Glutamatergic neuron (in vitro differentiated cells): ENCODE data around the gene FILIP1L. TPM values are rescaled to one million over a fixed set of nuclear protein-coding genes. Genes with fewer than 3 reads are reported as not detected.

Source experiments
- DNase-seq: peaks from one replicate; pipeline ENCODE4 v3.0.0; 2022
- H3K27ac Mint-ChIP-seq: one replicate; pipeline ENCODE4 v1.8.0; 2020; ENCODE audit warnings: mild to moderate bottlenecking, mixed read lengths, inconsistent platforms; ENCODE audit not compliant: unreplicated experiment
- H3K27me3 Mint-ChIP-seq: one replicate; pipeline ENCODE4 v1.8.0; 2020; ENCODE audit warnings: mild to moderate bottlenecking, moderate library complexity, mixed read lengths, inconsistent platforms; ENCODE audit not compliant: unreplicated experiment
- H3K36me3 Mint-ChIP-seq: one replicate; pipeline ENCODE4 v1.8.0; 2020; ENCODE audit warnings: mild to moderate bottlenecking, mixed read lengths, inconsistent platforms; ENCODE audit not compliant: unreplicated experiment
- H3K4me1 Mint-ChIP-seq: one replicate; pipeline ENCODE4 v1.8.0; 2020; ENCODE audit warnings: mild to moderate bottlenecking, low read depth, mixed read lengths, inconsistent platforms; ENCODE audit not compliant: unreplicated experiment
- H3K4me3 Mint-ChIP-seq: one replicate; pipeline ENCODE4 v1.8.0; 2020; ENCODE audit warnings: mild to moderate bottlenecking, mixed read lengths, inconsistent platforms; ENCODE audit not compliant: unreplicated experiment
- H3K9me3 Mint-ChIP-seq: one replicate; pipeline ENCODE4 v1.8.0; 2020; ENCODE audit warnings: mild to moderate bottlenecking, moderate library complexity, mixed read lengths, inconsistent platforms; ENCODE audit not compliant: unreplicated experiment
- CTCF ChIP-seq: fragments of 200-600 bp; sonication (generic); IDR thresholded peaks from one replicate; pipeline ENCODE4 v1.5.0; 2021; ENCODE audit not compliant: partially characterized antibody, unreplicated experiment
- total RNA-seq: library from RNA; stranded (reverse); fragmentation: NEBNext Ultra II Directional; extraction: Animal tissue kit (Norgen Biotek cat#: 25700); gene quantifications from one replicate; pipeline ENCODE4 v1.2.1, GENCODE V29; 2021; ENCODE audit not compliant: unreplicated experiment

The FILIP1L gene
- total RNA-seq, 1 donor from 2014 or later: 4.3 TPM

GRCh38 chr3:99817047-99817436 lies 297.3 kb downstream of the FILIP1L start:
- DNase-seq: peak; percentile 15
- Mint-ChIP-seq H3K4me3 (peak overlapping the region; percentile 95), H3K27me3 (no peaks in the 10 kb centered on the region), H3K4me1 (peaks cover 8% of the 10 kb centered on the region), H3K27ac (peak overlapping the region; percentile 98), H3K36me3 (no peaks in the 10 kb centered on the region), H3K9me3 (peaks cover 3% of the 10 kb centered on the region)
- no peak for TF ChIP-seq CTCF

GRCh38 chr3:99810403-99810802 lies 303.9 kb downstream of the FILIP1L start:
- TF ChIP-seq CTCF: no peak
- Mint-ChIP-seq H3K4me1 (peaks cover 3% of the 10 kb centered on the region), H3K4me3 (no peak overlapping the region), H3K27me3 (no peaks in the 10 kb centered on the region), H3K27ac (no peak overlapping the region), H3K9me3 (no peaks in the 10 kb centered on the region), H3K36me3 (peaks cover 6% of the 10 kb centered on the region)
- no peak for DNase-seq

- Mint-ChIP-seq H3K4me1 (peaks cover 3% of the 10 kb centered on the region), H3K9me3 (no peaks in the 10 kb centered on the region), H3K27ac (no peak overlapping the region), H3K36me3 (peaks cover 8% of the 10 kb centered on the region), H3K27me3 (no peaks in the 10 kb centered on the region), H3K4me3 (no peak overlapping the region)
- DNase-seq: no peak
- no peak for TF ChIP-seq CTCF
Measured at GRCh38 chr3:99809565-99809964, 304.7 kb downstream of the FILIP1L start.

- peak; percentile 84 for TF ChIP-seq CTCF
- DNase-seq: peak; percentile 60
- H3K27ac Mint-ChIP-seq: peak overlapping the region; percentile 81
Measured at GRCh38 chr3:99808163-99808794, 306.0 kb downstream of the FILIP1L start.

GRCh38 chr3:99805160-99805559 lies 309.1 kb downstream of the FILIP1L start:
- peaks cover 1% of the 10 kb centered on the region for H3K9me3 Mint-ChIP-seq
- no peak overlapping the region for H3K27ac Mint-ChIP-seq
- peaks cover 3% of the 10 kb centered on the region for H3K4me1 Mint-ChIP-seq
- peaks cover 15% of the 10 kb centered on the region for H3K36me3 Mint-ChIP-seq
- TF ChIP-seq CTCF: no peak
- no peak overlapping the region for H3K4me3 Mint-ChIP-seq
- H3K27me3 Mint-ChIP-seq: peaks cover 2% of the 10 kb centered on the region
- no peak for DNase-seq

More at GRCh38 chr3:99808163-99808794, 306.0 kb downstream of the FILIP1L start:
- no peaks in the 10 kb centered on the region for H3K27me3 Mint-ChIP-seq
- H3K4me3 Mint-ChIP-seq: no peak overlapping the region
- peaks cover 15% of the 10 kb centered on the region for H3K36me3 Mint-ChIP-seq
- H3K4me1 Mint-ChIP-seq: peaks cover 3% of the 10 kb centered on the region
- peaks cover 1% of the 10 kb centered on the region for H3K9me3 Mint-ChIP-seq
